Rectal smooth muscle tissue (tissue), 1 donor: ENCODE measurements around the gene TMOD3.

ENCODE experiments used
- H3K27ac ChIP-seq: one replicate; pipeline ENCODE4 v1.7.0; 2013; ENCODE audit warnings: low read depth, low read length, inconsistent platforms
- H3K27me3 ChIP-seq: one replicate; pipeline ENCODE4 v1.7.0; 2013; ENCODE audit warnings: low read length; ENCODE audit not compliant: control insufficient read depth, insufficient read depth
- H3K36me3 ChIP-seq: one replicate; pipeline ENCODE4 v1.7.0; 2013; ENCODE audit warnings: low read length; ENCODE audit not compliant: control insufficient read depth, insufficient read depth
- H3K4me1 ChIP-seq: one replicate; pipeline ENCODE4 v1.7.0; 2013; ENCODE audit warnings: low read length; ENCODE audit not compliant: control insufficient read depth, insufficient read depth
- H3K4me3 ChIP-seq: one replicate; pipeline ENCODE4 v1.7.0; 2013; ENCODE audit warnings: low read length
- H3K9ac ChIP-seq: one replicate; pipeline ENCODE4 v1.7.0; 2013; ENCODE audit warnings: low read length

The TMOD3 gene

DNA sequence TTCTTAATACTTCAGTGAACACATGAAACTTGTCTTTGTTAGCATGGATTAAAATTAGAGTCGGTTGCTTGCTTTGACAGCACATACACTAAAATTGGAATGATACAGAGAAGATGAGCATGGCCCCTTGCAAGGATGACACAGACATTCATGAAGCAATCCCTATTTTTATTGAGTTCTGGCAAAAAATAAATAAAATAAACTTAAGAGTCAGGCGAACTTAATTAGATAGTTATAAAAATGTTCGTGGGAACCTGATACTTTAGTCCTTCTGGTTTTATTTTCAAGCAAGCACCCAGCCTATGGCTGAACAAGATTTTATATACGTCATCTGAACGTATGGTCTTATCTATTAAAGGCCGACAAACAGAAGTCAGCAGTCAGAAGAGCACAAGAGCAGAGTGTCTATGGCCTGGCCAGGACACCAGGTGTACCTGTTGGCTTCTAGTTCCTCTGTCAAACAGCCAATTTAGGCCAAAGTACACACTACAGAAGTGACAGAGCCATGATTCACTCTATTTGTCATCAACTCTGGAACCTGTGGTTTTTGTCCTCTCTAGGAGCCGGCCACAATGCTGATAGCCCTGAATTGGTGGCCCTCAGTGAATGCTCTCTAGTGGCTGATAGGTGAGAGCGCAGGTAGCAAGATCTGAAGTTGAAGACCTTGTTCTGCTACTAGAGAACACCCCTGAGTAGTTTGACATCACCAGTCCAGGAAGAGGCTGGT is 77.8 kb downstream of the TMOD3 start:
- Histone ChIP-seq H3K27ac (no peak overlapping the region), H3K27me3 (no peaks in the 10 kb centered on the region), H3K9ac (no peak overlapping the region), H3K4me1 (peaks cover 2% of the 10 kb centered on the region), H3K36me3 (peaks cover 2% of the 10 kb centered on the region), H3K4me3 (no peak overlapping the region)

DNA sequence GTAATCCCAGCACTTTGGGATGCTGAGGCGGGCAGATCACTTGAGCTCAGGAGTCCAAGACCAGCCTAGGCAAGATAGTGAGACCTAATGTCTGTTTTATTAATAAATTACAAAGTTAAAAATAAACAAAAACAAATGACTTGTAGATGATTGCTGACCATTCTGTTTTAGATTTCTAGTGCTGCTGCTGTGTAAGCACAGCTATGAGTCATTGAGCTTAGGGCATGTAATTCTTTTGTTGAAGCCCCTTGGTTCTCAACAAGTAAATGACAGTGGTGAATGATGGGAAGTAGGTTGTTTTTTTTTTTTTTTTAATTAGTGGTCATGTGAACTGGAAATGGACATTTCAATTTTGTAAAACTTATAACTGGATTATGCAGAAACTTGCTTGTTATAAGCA is 78.9 kb downstream of the TMOD3 start:
- H3K27me3 ChIP-seq, result no peaks in the 10 kb centered on the region
- H3K4me3 ChIP-seq, result no peak overlapping the region
- H3K4me1 ChIP-seq, result peaks cover 2% of the 10 kb centered on the region
- H3K9ac ChIP-seq, result no peak overlapping the region
- no peak overlapping the region for H3K27ac ChIP-seq
- H3K36me3 ChIP-seq, result peaks cover 6% of the 10 kb centered on the region

DNA sequence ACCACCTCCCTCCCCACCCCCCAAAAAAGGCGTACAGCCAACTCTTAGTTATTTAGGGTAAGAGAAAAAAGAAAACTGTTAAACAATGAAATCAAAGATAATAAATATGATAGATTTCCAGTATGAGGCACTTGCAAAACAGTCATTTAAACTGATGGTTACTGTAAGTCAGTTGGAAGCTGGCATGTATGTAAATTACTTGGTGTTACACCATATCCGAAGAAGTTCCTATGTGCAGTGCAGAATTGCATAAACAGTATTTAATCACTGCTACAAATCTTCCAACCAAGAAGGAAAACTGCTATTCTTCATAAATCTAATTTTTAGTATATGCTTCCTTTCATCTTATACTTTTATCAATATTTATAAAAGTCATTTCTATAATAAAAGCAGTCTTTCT is 80.1 kb downstream of the TMOD3 start:
- Histone ChIP-seq H3K9ac (no peak overlapping the region), H3K4me1 (peaks cover 2% of the 10 kb centered on the region), H3K4me3 (no peak overlapping the region), H3K27ac (no peak overlapping the region), H3K36me3 (peaks cover 6% of the 10 kb centered on the region), H3K27me3 (no peaks in the 10 kb centered on the region)

DNA sequence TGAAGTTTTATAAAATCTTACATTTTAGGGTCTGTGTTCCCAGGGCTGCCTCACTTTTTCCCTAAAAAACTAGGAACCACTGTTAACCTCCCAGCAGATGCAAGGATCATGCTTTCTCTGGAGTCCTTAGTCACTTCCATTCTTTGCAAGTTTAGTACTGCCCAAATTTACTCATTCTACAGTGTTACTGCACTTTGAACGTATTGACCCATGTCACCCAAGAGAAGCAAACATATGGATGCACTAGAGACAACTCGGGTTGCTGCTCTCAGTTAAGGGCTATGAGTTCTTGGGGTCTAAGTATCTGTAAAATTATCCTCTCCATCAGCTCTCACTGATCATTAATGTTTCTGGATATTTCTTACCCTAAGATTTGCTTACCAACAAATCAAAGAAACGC is 83.1 kb downstream of the TMOD3 start:
- H3K36me3 ChIP-seq, result peaks cover 6% of the 10 kb centered on the region

DNA sequence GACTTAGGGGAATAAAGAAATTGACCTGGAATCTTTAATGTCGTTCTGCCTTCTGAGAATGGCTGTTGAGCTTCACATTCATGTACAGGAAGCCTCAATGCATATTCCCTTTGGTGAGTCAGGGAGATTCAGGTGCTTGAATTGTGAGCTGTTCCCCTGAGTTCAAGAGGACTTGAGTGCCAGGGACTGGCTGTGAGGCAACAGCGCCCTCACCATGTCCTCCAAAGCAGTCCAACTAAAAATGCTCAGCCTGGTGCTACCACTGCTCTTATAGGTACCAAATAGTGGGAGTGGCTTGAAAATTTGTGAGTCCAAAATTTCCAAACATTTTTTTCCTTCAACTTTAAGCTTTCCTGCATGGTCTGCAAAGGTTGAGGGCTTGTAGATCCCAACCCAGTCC is 88.0 kb downstream of the TMOD3 start:
- no peaks in the 10 kb centered on the region for H3K4me1 ChIP-seq
- H3K36me3 ChIP-seq, result peaks cover 9% of the 10 kb centered on the region
- H3K27me3 ChIP-seq, result no peaks in the 10 kb centered on the region
- H3K27ac ChIP-seq, result no peak overlapping the region
- no peak overlapping the region for H3K9ac ChIP-seq
- H3K4me3 ChIP-seq, result no peak overlapping the region

More for the DNA sequence above, 83.1 kb downstream of the TMOD3 start:
- Histone ChIP-seq H3K9ac (no peak overlapping the region), H3K27me3 (no peaks in the 10 kb centered on the region), H3K4me3 (no peak overlapping the region), H3K27ac (no peak overlapping the region), H3K4me1 (peaks cover 2% of the 10 kb centered on the region)

DNA sequence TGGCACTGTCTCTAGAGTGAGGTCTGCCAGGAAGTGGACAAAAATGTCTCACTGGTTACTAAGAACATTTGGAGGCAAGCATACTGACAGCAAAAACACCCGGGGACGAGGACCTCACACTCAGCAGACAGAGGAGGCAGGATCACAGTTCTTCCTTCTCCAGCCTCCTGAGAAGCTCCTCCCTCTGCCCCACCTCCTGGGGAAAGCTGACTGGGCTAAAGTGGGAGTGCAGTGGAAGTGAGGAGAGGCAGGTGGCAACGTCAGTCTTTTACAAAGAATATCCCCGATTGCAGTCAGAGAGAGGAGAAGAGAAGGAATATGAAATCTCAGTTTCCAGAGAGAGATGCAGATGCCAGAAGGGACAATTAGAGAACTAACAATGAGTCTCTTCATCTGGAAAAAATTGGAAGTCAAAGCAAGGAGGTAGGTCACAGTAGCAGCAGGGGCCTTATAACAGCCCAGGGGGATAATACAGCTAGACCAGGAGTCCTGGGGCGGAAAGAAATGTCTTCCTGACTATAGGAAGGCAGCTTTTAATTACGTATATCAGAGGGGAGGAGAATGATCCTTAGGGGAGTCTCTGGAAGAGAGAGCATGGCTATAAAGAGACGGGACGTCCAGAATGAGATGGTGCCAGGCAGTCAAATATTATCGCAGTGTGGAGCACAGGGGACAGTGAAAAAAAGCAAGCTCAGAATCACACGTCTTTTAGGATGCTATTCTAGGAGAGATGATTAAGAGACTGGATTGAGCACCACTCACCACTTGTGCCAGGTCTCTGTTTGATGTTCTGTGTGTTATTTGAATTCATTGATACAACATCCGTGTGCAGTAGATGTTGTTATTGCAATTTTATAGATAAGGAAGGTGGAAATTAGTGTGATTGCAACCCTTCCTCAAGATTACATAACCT is 95.0 kb downstream of the TMOD3 start:
- H3K27me3 ChIP-seq, result no peaks in the 10 kb centered on the region
- H3K27ac ChIP-seq, result no peak overlapping the region
- no peak overlapping the region for H3K9ac ChIP-seq
- no peak overlapping the region for H3K4me3 ChIP-seq
- H3K36me3 ChIP-seq, result peaks cover 16% of the 10 kb centered on the region
- no peaks in the 10 kb centered on the region for H3K4me1 ChIP-seq

DNA sequence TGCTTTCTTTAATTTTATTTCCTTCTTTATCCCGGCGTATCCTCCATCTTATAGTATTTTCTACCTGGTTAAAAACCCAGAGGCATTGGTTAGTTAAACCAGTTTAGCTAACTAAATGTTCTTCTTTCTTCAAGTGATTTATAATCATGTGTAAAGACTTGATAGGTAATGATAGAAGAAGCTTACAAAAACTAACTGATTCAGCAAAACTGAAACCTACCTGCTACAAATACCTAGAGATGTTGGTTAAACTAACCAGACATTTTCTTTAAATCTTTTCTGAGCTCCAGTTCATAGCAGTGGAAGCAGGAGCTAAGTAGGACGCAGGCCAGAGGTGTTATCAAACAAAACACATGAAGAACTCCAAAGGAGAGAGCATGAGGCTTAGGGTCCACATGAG is 97.4 kb downstream of the TMOD3 start:
- Histone ChIP-seq H3K36me3 (peaks cover 13% of the 10 kb centered on the region), H3K9ac (no peak overlapping the region), H3K4me3 (no peak overlapping the region), H3K4me1 (no peaks in the 10 kb centered on the region), H3K27me3 (no peaks in the 10 kb centered on the region), H3K27ac (no peak overlapping the region)

DNA sequence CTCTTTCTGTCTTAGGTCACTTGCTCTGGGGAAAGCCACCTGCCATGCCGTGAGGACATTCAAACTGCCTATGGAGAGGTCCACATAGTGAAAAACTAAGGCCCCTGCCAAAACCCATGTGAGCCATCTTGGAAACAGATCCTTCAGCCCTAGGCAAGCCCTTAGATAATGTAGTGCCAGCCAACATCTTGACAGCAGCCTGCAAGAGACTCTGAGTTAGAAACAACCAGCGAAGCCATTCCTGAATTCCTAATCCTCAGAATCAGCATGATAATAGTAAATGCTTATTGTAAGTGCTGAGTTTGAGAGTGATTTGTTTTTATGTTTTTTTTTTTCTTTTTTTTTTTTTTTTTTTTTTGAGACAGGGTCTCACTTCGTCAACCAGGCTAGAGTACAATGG is 101.6 kb downstream of the TMOD3 start:
- Histone ChIP-seq H3K4me1 (no peaks in the 10 kb centered on the region), H3K27me3 (no peaks in the 10 kb centered on the region), H3K9ac (no peak overlapping the region), H3K4me3 (no peak overlapping the region), H3K27ac (no peak overlapping the region), H3K36me3 (peaks cover 2% of the 10 kb centered on the region)

DNA sequence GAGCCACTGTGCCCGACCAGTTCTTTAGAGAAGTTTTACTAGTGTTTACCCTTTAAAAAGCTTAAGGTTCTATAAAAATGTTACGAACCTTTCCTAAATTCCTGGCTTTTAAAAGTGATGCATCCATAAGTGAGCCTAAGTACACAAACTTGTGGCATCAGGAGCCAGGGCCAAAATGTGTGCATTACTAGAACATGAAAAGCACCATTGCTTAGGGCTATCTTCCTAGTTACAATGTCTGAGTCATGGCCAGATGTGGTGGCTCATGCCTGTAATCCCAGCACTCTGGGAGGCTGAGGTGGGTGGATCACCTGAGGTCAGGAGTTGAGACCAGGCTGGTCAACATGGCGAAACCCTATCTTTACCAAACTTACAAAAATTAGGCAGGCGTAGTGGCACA is 102.2 kb downstream of the TMOD3 start:
- Histone ChIP-seq H3K9ac (no peak overlapping the region), H3K4me3 (no peak overlapping the region), H3K27me3 (no peaks in the 10 kb centered on the region), H3K36me3 (peaks cover 2% of the 10 kb centered on the region), H3K4me1 (no peaks in the 10 kb centered on the region), H3K27ac (no peak overlapping the region)

DNA sequence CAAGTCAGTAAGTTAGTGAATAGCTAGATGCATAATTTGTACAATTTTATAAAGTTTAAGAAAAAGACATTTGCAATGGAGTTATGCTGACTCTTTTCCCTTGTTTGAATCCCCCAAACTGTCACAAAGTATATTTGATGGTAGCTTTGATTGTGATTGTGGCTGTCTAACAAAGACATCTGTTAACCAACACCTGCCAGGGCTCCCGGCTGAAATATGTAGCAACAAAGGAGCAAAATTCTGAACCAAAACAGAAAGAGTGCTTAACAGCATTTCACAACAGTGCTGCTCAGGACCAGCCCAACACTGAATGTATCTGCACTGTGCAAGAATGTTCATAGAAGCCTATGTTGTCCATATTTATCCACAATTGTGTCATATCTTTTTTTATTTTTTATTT is 102.7 kb downstream of the TMOD3 start:
- H3K4me3 ChIP-seq, result no peak overlapping the region
- H3K4me1 ChIP-seq, result no peaks in the 10 kb centered on the region
- no peak overlapping the region for H3K27ac ChIP-seq
- H3K9ac ChIP-seq, result no peak overlapping the region
- no peaks in the 10 kb centered on the region for H3K27me3 ChIP-seq
- no peaks in the 10 kb centered on the region for H3K36me3 ChIP-seq

DNA sequence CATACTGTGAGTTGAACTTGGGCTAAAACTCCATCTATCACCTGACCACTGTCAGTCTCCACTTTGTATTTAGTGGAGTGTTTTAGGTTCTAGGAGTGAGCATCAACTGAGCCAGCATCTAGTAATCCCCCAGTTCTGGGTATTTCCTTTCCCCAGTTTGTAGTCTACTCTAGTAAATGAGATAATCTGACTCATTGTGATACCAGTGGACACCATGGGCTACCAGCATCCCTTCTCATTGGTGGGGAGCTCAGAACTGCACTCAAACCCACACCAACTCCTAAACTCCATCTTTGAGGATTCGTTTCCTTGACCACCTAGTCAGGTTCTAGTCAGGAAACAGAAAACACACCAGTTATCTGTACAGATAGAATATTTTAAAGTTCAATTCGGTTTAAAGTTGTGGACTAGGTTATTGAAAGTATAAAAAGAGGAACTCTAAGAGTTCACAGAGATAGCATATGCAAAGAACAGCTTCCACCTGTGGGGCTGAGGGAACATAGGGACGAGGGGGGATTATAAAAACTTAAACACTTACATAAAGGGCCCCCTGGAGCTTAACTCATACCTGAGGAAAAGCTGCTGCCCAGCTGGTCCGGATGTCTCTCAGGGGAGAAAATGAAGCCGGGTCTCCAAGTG is 106.1 kb downstream of the TMOD3 start:
- Histone ChIP-seq H3K9ac (no peak overlapping the region), H3K4me1 (no peaks in the 10 kb centered on the region), H3K36me3 (no peaks in the 10 kb centered on the region), H3K27ac (no peak overlapping the region), H3K27me3 (no peaks in the 10 kb centered on the region), H3K4me3 (no peak overlapping the region)

DNA sequence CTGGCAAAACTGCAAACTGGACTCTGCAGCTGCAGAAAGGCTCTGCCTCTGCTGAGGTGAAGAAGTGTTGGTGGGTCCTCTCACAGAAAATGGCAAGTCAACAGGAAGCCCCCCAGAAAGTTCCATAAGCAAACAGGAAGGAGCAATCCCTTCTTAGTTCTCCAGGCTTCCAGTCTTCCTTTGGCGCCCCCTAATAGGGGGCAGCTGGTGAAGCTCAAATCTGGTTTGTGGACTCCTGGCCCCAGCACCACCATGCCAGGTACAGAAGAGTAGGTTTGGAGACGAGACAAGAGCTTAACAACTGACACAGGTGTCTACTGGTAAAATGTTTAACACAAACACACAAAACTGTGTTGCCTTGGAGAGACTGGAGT is 106.6 kb downstream of the TMOD3 start:
- H3K27ac ChIP-seq, result no peak overlapping the region
- no peaks in the 10 kb centered on the region for H3K36me3 ChIP-seq
- no peak overlapping the region for H3K9ac ChIP-seq
- H3K27me3 ChIP-seq, result no peaks in the 10 kb centered on the region
- no peak overlapping the region for H3K4me3 ChIP-seq
- no peaks in the 10 kb centered on the region for H3K4me1 ChIP-seq
